Activated naive CD4-positive, alpha-beta T cell treated with anti-CD3 and anti-CD28 coated beads, Interleukin-2, amount 10 ng/mL, durations not matched to agents 7 days and 5 days (primary cell): ENCODE data around the gene CFAP251.
"Not testable (repeated sequence)": the region's sequence is repeated elsewhere in the genome, so short reads cannot be mapped to it uniquely, and the experiment has no call there.

ENCODE experiments used
- CTCF ChIA-PET: fragments of 350-600 bp; sonication (Branson Sonifier 250); formaldehyde crosslinking; loops from one replicate; lab custom pipeline; 2021; ENCODE audit warnings: antibody characterized with exemption; lab: Charles Lee
- DNase-seq: peaks from one replicate; pipeline ENCODE4 v3.0.0-alpha.2; 2020
- H3K27ac Mint-ChIP-seq: one replicate; pipeline ENCODE4 v1.8.0; 2021; ENCODE audit warnings: mild to moderate bottlenecking, moderate library complexity, mixed read lengths
- H3K27me3 Mint-ChIP-seq: one replicate; pipeline ENCODE4 v1.8.0; 2021; ENCODE audit warnings: mild to moderate bottlenecking, mixed read lengths
- H3K36me3 Mint-ChIP-seq: one replicate; pipeline ENCODE4 v1.8.0; 2021; ENCODE audit warnings: mixed read lengths
- H3K4me1 Mint-ChIP-seq: one replicate; pipeline ENCODE4 v1.8.0; 2021; ENCODE audit warnings: mixed read lengths
- H3K4me3 Mint-ChIP-seq: one replicate; pipeline ENCODE4 v1.8.0; 2021; ENCODE audit warnings: mild to moderate bottlenecking, moderate library complexity, mixed read lengths
- H3K9me3 Mint-ChIP-seq: one replicate; pipeline ENCODE4 v1.8.0; 2021; ENCODE audit warnings: mixed read lengths

The CFAP251 gene

DNA sequence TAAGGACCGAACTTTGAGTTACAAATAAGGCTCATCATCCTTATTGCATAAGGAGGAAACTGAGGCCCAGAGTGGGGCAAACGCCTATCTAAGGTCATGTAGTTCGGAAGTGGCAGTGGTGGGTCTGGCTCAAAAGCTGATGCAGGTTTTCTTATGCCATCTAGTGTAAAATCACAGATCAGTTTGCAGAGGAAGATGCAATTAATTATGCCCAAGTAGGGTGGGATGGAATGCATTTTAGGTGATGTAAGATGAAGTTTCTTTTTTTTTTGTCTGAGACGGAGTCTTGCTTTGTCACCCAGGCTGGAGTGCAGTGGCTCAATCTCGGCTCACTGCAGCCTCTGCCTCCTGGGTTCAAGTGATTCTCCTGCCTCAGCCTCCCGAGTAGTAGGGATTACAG lies 28.7 kb upstream of the CFAP251 start:
- DNase-seq, H3K9me3 Mint-ChIP-seq, H3K27me3 Mint-ChIP-seq: not testable (repeated sequence)
- Mint-ChIP-seq H3K4me3 (peak overlapping the region; percentile 93), H3K27ac (peak overlapping the region; percentile 99), H3K36me3 (peaks cover 18% of the 10 kb centered on the region), H3K4me1 (peaks cover 55% of the 10 kb centered on the region)
- CTCF ChIA-PET = interaction anchor here (0.6 to 4.3 kb wide), 3 partner anchors 95 to 301 kb away, joined by 3 to 76 read pairs (median 3); partner anchors contain the start of gene RHOF

DNA sequence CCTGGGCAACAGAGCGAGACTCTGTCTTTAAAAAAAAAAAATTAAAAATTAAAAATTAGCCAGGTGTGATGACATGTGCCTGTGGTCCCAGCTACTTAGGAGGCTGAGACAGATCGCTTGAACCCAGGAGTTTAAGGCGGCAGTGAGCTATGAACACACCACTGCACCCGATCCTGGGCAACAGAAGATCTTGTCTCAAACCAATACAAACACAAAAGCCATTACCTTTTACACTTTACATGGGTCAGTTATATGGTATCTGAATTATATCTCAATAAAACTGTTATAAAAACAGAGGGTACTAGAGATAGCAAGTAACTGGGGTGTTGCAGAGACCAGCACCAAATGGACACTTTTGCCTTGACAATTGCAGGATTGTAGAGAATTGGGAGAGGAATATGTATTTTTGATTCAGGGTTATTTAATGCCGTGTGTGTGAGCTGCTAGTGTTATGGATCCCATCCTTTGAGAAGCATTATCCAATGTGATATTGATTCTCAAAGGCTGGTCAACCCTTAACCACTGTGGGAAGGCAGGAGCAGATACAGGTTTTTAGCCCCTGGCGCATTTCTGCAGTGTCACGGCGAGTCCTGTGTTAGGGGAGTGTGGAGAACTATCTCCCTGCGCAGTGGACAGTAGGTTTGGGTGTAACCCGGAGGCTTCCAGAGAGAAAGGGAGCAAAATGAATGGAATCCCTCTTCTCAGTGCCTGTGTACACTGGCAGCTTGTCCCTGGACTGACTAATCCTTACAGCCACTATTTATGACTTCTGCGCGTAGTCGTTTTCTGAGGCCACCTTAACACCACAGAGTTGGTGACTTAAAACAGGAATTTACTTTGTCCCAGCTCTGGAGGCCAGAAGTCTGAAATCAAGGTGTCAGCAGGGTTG lies 25.5 kb upstream of the CFAP251 start:
- CTCF ChIA-PET = interaction anchor here (0.6 to 5.9 kb wide), 6 partner anchors 11 to 231 kb away, joined by 3 to 56 read pairs (median 4); partner anchors contain the start of genes CFAP251 and RHOF
- no peak overlapping the region for H3K4me3 Mint-ChIP-seq
- no peak for DNase-seq
- H3K9me3 Mint-ChIP-seq = no peaks in the 10 kb centered on the region
- peaks cover 53% of the 10 kb centered on the region for H3K4me1 Mint-ChIP-seq
- no peaks in the 10 kb centered on the region for H3K27me3 Mint-ChIP-seq
- H3K36me3 Mint-ChIP-seq = peaks cover 31% of the 10 kb centered on the region
- H3K27ac Mint-ChIP-seq = peak overlapping the region; percentile 92

DNA sequence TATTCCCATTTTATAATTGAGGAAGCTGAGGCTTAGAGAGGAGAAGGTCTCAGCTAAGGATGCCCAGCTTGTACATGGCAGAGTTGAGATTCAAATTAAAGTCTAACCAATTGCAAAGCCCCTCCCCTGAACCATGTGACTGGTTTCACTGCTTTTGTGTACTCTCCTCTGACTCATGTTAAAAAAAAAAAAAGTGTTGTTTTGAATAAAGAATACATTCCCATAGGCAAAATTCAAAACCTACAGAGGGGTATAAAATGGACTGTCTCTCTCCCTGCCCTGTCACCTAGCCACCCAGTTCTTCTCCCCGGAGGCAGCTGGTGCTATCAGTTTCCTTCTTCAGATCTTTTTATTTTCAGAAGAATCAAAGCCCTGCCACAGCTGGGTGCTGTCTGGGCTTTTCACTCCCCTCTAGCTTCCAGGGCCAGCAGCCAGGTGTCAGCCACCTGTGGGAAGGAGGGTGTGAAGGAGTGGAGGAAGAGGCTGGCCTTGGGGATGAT lies 24.4 kb upstream of the CFAP251 start:
- CTCF ChIA-PET = interaction anchor here (0.7 to 5.9 kb wide), 5 partner anchors 24 to 367 kb away, joined by 3 to 56 read pairs (median 3); partner anchors contain the start of genes CFAP251 and RHOF
- peak; percentile 49 for DNase-seq
- H3K9me3 Mint-ChIP-seq = no peaks in the 10 kb centered on the region
- H3K4me3 Mint-ChIP-seq = no peak overlapping the region
- H3K27ac Mint-ChIP-seq = peak overlapping the region; percentile 92
- no peaks in the 10 kb centered on the region for H3K27me3 Mint-ChIP-seq
- peaks cover 35% of the 10 kb centered on the region for H3K36me3 Mint-ChIP-seq
- peaks cover 45% of the 10 kb centered on the region for H3K4me1 Mint-ChIP-seq

DNA sequence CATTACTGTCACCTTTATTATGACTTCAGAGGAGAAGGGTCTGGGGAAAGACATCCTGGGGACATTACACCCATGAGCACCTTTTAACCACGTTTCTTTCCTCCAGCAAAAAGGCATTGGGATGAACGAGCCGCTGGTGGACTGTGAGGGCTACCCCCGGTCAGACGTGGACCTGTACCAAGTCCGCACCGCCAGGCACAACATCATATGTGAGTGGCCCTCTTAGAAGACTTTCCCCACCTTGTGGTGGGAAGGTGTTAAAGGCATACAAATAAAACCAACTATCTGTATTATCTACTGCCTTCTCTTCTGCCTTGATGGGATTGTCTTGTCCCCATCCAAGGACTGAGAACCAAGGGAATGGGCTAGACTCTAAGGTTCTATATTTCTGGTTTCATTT lies 23.8 kb upstream of the CFAP251 start:
- Mint-ChIP-seq H3K27ac (peak overlapping the region; percentile 92), H3K27me3 (no peaks in the 10 kb centered on the region), H3K4me3 (no peak overlapping the region), H3K4me1 (peaks cover 39% of the 10 kb centered on the region), H3K36me3 (peaks cover 39% of the 10 kb centered on the region), H3K9me3 (no peaks in the 10 kb centered on the region)
- no peak for DNase-seq
- CTCF ChIA-PET = interaction anchor here (1.1 to 5.9 kb wide), 3 partner anchors 99 to 229 kb away, joined by 3 to 56 read pairs (median 3); partner anchors contain the start of gene RHOF

DNA sequence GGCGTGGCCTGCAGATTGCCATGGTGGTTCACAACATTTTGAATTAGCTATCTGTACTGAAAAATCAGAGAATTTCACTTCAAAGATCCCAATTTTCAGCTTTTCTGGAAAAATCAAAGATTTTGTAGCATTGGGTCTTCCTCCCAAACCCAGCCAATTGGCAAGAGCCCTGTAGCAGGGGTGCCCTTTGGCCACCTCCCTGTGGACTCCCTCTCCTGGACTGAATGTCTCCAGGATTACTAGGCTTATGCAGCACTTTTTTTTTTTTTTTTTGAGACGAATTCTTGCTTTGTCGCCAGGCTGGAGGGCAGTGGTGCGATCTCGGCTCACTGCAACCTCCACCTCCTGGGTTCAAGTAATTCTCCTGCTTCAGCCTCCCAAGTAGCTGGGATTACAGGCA lies 20.1 kb upstream of the CFAP251 start:
- CTCF ChIA-PET = interaction anchor here (1.0 kb wide), 1 partner anchor 104 kb away, joined by 3 read pairs; the partner anchor contains the start of gene RHOF
- Mint-ChIP-seq H3K36me3 (peaks cover 49% of the 10 kb centered on the region), H3K9me3 (no peaks in the 10 kb centered on the region), H3K4me1 (peaks cover 17% of the 10 kb centered on the region), H3K27ac (no peak overlapping the region), H3K27me3 (no peaks in the 10 kb centered on the region), H3K4me3 (no peak overlapping the region)
- DNase-seq = no peak

DNA sequence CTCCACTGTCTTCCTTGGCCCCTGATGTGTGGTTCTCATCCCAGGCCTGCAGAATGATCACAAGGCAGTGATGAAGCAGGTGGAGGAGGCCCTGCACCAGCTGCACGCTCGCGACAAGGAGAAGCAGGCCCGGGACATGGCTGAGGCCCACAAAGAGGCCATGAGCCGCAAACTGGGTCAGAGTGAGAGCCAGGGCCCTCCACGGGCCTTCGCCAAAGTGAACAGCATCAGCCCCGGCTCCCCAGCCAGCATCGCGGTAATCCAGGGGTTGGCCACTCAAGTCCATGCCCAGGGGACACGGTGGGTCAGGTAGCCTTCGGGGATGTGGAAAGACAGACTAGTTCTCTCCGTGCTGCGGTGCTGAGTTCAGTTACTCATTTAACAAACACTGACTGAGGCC lies 18.8 kb upstream of the CFAP251 start:
- Mint-ChIP-seq H3K4me3 (no peak overlapping the region), H3K27me3 (no peaks in the 10 kb centered on the region), H3K27ac (no peak overlapping the region), H3K4me1 (peaks cover 4% of the 10 kb centered on the region), H3K9me3 (no peaks in the 10 kb centered on the region), H3K36me3 (peaks cover 45% of the 10 kb centered on the region)
- CTCF ChIA-PET = no interaction called here
- no peak for DNase-seq

DNA sequence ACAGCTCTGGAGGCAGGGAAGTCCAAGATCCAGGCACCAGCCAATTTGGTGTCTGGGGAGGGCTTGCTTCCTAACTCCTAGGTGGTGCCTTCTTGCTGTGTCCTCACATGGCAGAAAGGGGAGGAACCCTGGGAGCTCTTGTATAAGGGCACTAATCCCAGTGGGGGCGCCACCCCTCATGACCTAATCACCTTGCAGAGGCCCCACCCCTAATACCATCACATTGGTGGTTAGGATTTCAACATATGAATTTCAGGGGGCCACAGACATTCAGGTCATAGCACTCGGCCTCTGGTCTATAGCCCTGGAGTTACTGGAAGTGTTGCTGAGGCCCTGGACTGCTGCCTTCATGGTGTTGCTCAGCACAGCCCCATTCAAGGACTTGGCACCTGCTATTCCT lies 15.2 kb upstream of the CFAP251 start:
- Mint-ChIP-seq H3K27ac (no peak overlapping the region), H3K4me1 (no peaks in the 10 kb centered on the region), H3K27me3 (no peaks in the 10 kb centered on the region), H3K9me3 (no peaks in the 10 kb centered on the region), H3K4me3 (no peak overlapping the region), H3K36me3 (peaks cover 43% of the 10 kb centered on the region)
- CTCF ChIA-PET = no interaction called here
- no peak for DNase-seq

DNA sequence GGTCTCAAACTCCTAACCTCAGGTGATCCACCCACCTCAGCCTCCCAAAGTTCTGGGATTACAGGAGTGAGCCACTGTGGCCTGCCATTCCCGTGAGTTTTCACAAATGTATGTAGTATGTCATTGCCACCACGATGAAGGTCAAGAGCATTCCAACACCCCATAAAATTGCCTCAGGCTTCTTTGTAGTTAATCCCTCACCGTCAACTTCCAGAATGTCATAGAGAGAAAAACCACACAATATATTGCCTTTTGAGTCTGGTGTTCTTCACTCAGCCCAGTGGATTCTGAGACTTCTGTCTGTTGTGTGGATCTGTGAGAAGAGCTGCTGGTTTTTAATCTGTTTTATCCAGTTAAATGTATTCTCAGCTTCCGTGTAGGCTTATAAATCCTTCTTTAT lies 12.6 kb upstream of the CFAP251 start:
- DNase-seq = no peak
- Mint-ChIP-seq H3K9me3 (no peaks in the 10 kb centered on the region), H3K4me1 (peaks cover 12% of the 10 kb centered on the region), H3K27me3 (no peaks in the 10 kb centered on the region), H3K4me3 (no peak overlapping the region), H3K27ac (no peak overlapping the region), H3K36me3 (peaks cover 44% of the 10 kb centered on the region)
- CTCF ChIA-PET = no interaction called here

DNA sequence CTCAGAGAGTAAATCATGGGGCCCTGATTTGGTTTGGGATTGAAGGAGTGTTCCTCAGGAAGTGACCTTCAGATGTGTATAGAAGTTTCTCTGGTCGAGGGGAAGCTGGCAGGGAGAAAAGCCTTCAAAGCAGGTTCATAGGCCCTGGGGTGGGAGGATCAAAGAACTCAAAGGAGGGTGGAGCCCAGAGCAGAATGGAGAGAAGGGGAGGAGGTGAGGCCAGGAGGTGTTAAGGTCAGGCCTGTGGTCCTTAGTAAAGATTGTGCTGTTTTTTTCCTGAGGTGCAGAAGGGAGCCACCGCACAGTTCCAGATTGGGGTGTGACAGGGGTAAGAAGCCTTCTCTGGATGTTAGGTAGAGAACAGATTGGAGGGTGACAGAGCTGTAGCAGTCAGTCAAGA lies 9.7 kb upstream of the CFAP251 start:
- DNase-seq = peak; percentile 27
- Mint-ChIP-seq H3K36me3 (peaks cover 40% of the 10 kb centered on the region), H3K27ac (no peak overlapping the region), H3K4me3 (no peak overlapping the region), H3K9me3 (no peaks in the 10 kb centered on the region), H3K27me3 (no peaks in the 10 kb centered on the region), H3K4me1 (peaks cover 18% of the 10 kb centered on the region)
- CTCF ChIA-PET = interaction anchor here (1.4 kb wide), 1 partner anchor 8 kb away, joined by 3 read pairs; no protein-coding TSS in a partner anchor

DNA sequence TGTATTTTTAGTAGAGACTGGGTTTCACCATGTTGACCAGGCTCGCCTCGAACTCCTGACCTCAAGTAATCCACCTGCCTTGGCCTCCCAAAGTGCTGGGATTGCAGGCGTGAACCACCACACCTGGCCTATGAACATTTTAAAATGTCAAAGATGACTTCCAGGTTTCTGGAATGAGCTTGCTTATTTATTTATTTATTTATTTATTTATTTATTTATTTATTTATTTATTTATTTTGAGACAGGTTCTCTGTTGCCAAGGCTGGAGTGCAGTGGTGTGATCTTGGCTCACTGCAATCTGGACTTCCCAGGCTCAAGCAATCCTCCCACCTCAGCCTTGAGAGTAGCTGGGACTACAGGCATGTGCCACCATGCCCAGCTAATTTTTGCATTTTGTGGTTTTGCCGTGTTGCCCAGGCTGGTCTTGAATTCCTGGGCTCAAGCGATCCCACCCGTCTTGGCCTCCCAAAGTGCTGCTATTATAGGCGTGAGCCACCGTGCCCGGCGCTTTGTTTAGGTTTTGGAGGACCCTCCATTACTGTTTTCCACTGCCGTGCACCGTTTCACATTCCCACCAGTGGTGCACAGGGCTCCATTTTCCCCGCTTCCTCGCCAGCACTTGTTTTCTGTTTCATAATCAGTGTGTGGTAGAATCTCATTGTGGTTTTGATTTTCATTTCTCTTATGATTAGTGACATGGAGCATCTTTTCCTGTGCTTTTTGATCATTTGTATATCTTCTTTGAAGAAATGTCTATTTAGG lies 6.4 kb upstream of the CFAP251 start:
- DNase-seq = no peak
- H3K4me1 Mint-ChIP-seq = peaks cover 22% of the 10 kb centered on the region
- peak overlapping the region; percentile 11 for H3K27ac Mint-ChIP-seq
- no peaks in the 10 kb centered on the region for H3K9me3 Mint-ChIP-seq
- CTCF ChIA-PET = interaction anchor here (1.1 kb wide), 1 partner anchor 117 kb away, joined by 3 read pairs; no protein-coding TSS in a partner anchor
- H3K27me3 Mint-ChIP-seq = no peaks in the 10 kb centered on the region
- H3K36me3 Mint-ChIP-seq = peaks cover 41% of the 10 kb centered on the region
- H3K4me3 Mint-ChIP-seq = no peak overlapping the region

DNA sequence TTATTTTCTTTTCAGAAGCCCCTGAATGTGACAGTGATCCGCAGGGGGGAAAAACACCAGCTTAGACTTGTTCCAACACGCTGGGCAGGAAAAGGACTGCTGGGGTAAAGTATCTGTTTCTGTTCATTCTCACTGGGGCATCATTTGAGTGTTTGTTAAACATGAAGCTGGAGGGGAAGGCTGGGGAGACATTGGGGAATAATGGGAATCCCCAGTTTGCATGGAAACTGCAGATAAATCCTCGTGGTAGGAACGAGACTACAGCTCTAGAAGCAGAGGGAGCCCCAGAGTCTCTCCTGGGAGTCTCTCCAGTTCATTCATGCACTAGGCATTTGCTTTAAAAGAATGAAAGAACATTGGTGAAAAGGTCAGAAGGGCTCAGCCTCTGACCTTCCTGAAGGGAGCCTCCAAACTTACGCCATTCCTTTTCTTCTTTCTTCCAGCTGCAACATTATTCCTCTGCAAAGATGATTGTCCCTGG lies 2.5 kb upstream of the CFAP251 start:
- Mint-ChIP-seq H3K9me3 (no peaks in the 10 kb centered on the region), H3K4me3 (no peak overlapping the region), H3K36me3 (peaks cover 36% of the 10 kb centered on the region), H3K27ac (no peak overlapping the region), H3K4me1 (peaks cover 28% of the 10 kb centered on the region), H3K27me3 (no peaks in the 10 kb centered on the region)
- CTCF ChIA-PET = interaction anchor here (0.8 to 1.3 kb wide), 4 partner anchors 76 to 279 kb away, joined by 3 to 6 read pairs (median 3); no protein-coding TSS in a partner anchor
- DNase-seq = no peak

DNA sequence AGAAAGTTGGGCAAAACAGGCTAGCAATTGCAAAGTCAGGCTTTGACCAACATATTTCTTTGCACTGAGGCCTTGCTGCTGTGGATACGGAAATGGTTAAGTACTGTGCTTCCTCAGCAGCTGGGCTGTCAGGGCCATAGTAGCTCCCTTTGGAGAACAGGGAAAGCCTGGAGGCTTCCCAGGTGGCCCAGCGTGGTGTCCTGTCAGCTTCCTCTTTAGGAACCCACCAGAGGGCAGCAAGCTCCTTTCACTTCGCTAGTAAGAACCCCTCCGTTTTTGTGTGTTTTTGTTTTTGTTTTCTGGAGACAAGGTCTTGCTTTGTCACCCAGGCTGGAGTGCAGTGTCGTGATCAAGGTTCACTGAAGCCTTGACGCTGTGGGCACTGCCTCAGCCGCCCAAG lies 1.7 kb upstream of the CFAP251 start:
- H3K9me3 Mint-ChIP-seq = no peaks in the 10 kb centered on the region
- peaks cover 31% of the 10 kb centered on the region for H3K36me3 Mint-ChIP-seq
- H3K4me3 Mint-ChIP-seq = no peak overlapping the region
- CTCF ChIA-PET = interaction anchor here (0.5 to 1.3 kb wide), 8 partner anchors 9 to 279 kb away, joined by 3 to 6 read pairs (median 3); no protein-coding TSS in a partner anchor
- no peak overlapping the region for H3K27ac Mint-ChIP-seq
- peaks cover 28% of the 10 kb centered on the region for H3K4me1 Mint-ChIP-seq
- H3K27me3 Mint-ChIP-seq = no peaks in the 10 kb centered on the region
- DNase-seq = peak; percentile 31

DNA sequence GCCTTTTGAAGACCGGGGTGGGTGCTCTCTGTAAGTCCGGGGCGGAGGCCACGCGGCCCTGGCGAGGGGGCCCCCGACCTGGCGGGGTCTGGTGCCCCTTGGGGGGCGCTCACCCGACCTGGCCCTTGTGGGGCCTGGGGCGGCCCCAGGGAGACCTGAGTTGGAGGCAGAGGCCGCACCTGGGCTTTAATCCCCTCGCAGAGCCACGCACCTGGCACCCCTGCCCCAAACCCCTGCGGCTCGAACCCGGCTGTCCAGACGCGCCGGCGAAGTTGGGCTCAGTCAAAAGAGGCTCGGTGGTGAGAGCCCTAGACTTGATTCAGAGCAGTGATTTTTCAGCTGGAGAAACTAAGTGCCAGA lies 267 bp downstream of the CFAP251 start:
- peak overlapping the region; percentile 82 for H3K4me3 Mint-ChIP-seq
- H3K4me1 Mint-ChIP-seq = peaks cover 22% of the 10 kb centered on the region

More for the DNA sequence above, 267 bp downstream of the CFAP251 start:
- CTCF ChIA-PET = interaction anchor here (0.6 to 1.9 kb wide), 6 partner anchors 25 to 275 kb away, joined by 3 to 4 read pairs (median 4); partner anchors contain the start of genes PSMD9 and RHOF
- Mint-ChIP-seq H3K9me3 (no peaks in the 10 kb centered on the region), H3K27me3 (peaks cover 2% of the 10 kb centered on the region), H3K36me3 (peaks cover 23% of the 10 kb centered on the region), H3K27ac (no peak overlapping the region)
- no peak for DNase-seq
